Fibroblast of mammary gland (primary cell): ENCODE results near the gene MSX1.

Experiments
- DNase-seq: peaks from one replicate; pipeline ENCODE4 v3.0.0-alpha.2; 2010; ENCODE audit warnings: low read depth
- H3K4me3 ChIP-seq: 2 replicates; pipeline ENCODE4 v1.5.1; 2011; ENCODE audit warnings: low read depth, mild to moderate bottlenecking, low read length, moderate library complexity; ENCODE audit not compliant: control insufficient read depth
- CTCF ChIP-seq: conservative IDR thresholded peaks from 2 replicates; pipeline ENCODE4 v1.5.1; 2011; ENCODE audit warnings: low read depth, low read length, inconsistent platforms; ENCODE audit not compliant: control insufficient read depth, insufficient read depth

MSX1 gene

GRCh38 chr4:4860600-4861389, 1.3 kb downstream of the MSX1 start:
- DNase-seq, result peak; percentile 35
- H3K4me3 ChIP-seq, result peak overlapping the region; percentile 85
- no peak for TF ChIP-seq CTCF

DNA sequence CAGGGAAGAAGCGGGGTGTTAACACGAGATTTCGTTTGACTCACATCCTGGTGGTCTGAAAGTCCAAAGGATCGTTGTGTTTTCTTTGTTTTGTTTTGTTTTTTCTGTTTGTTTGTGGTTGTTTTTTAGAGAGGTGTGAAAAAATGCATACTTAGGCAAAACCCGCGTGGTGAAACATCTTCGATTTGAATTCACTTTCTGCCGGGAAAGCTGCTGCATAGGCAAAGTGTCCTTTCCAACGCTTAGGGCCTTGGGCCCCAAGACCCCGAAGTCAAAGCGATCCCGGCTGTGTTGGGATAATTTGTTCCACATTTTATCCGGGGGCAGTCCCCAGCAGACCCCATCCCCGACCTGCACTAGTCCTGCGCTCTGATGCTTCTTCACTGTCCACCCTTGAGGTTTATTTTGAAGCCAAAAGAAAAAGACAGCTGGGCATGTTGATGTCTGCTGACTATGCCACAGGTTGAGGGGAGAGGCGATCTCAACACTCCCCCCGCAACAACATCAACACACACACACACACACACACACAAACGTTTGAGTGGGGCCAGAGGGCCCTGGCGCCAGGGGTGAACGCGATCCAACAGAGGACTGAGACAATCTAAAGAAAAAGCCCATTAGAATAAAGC, 2.0 kb downstream of the MSX1 start:
- DNase-seq, result peak; percentile 53
- TF ChIP-seq CTCF, result no peak
- peak overlapping the region; percentile 85 for H3K4me3 ChIP-seq

DNA sequence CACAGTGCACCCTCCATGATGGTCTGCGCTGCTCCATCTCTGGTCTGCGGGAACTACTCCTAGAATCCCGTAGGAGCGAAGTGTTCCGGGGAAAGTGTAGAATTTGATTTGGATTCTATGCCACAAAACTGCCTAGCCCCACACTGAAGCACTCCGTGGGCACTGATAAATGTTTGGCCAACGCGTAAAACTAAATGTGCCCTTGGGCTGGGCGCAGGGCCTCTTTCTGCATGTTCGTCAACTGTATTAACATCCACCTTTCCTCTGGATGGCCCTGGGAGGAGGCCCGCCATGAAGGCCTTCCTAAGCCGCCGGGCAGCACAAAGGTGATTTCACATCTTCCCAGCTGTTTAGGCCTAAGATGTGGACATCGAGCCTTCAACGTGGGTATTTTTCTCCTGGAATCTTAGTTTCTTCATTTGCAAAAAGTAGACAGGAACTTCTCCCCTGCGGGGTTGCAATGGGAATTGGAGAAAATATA, 2.6 kb downstream of the MSX1 start:
- DNase-seq, result no peak
- H3K4me3 ChIP-seq, result no peak overlapping the region
- TF ChIP-seq CTCF, result no peak

GRCh38 chr4:4862665-4863482, 3.4 kb downstream of the MSX1 start:
- H3K4me3 ChIP-seq, result no peak overlapping the region
- DNase-seq, result no peak
- TF ChIP-seq CTCF, result no peak

DNA sequence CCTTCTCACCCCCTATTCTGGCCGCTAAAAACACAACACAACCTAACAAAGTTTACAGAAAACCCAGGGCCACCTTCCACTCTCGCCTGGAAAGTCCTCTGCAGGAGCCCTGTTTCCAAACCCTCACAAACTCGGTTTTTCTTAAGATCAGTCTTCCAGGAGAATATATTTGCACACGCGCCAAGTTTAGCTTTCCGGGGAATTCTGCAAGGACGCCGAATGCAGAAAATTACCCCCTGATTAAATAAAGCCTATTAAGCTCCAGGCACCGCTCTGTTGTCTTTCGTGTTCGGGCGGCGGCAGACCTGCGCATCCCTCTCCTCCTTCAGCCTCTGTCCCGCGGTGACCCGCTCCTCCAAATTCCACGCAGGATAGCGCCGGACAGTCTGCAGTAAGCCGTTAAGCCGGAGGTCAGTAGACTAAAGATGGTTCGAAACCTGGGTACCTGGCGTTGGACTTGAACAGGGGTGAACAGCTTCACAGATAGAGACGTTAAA, 5.0 kb downstream of the MSX1 start:
- H3K4me3 ChIP-seq, result no peak overlapping the region
- no peak for TF ChIP-seq CTCF
- DNase-seq, result no peak

DNA sequence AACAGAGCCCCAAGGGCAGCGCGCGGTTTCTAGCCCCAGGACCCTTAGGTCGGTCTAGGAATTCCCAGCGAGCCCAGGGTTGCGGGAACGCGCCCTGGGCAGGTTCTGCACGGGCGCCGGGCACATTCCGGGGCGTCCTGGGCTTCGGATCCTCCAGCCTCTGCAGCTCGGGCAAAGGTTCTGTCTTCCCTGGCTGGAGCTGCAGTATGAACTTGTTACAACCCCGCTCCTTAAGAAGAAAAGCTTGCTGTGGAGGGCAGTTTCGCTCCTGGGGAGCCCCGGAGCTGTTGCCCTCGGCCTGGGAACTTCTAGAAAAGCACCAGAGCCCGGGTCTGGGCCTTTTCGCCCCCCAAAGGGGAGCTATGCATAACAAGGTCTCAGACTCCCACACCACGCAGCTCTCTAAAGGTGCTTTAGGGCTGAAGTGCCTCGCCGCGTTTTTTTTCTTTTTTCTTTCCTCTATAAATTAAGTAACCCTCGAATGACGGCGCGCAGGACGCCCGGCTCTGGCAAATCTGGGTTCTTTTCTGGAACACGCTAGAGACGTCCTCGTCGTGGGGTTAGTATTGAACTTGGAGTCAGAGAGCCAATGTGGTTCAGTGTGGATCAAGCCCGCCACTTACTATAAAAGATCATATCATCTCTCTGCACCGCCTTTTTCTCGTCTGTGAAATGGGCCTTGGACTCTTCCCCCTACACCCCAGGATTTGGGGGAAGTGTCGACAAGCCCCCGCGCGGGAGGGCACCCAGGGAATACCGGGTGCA, 5.7 kb downstream of the MSX1 start:
- no peak for DNase-seq
- TF ChIP-seq CTCF, result no peak
- no peak overlapping the region for H3K4me3 ChIP-seq
